Lung (tissue), 12 donors: ENCODE results near the gene PRKCA. TPM values are rescaled to one million over a fixed set of nuclear protein-coding genes. Genes with fewer than 3 reads are reported as not detected.

Source experiments
- ATAC-seq: fragments of 200-7000 bp; cut with Tn5 transposase; one replicate; pipeline ENCODE4 v1.9.1; 2020; ENCODE audit warnings: moderate number of reproducible peaks; ENCODE audit not compliant: insufficient read depth, low FRiP score
- DNase-seq, 3 donors: peaks; one replicate each; pipeline ENCODE4 v3.0.0-alpha.2; 2013 to 2017
- H3K27ac ChIP-seq, 2 donors: one replicate each; pipeline ENCODE4 v1.5.1; 2013; ENCODE audit warnings: mild to moderate bottlenecking in 2 of 2, moderate library complexity in 2 of 2, control low read depth in 1 of 2, inconsistent platforms in 1 of 2, low read depth in 1 of 2, low read length in 1 of 2
- H3K27me3 ChIP-seq, 3 donors: one replicate each; pipeline ENCODE4 v1.5.1; 2013; ENCODE audit warnings: low read length in 2 of 3; ENCODE audit not compliant: control insufficient read depth in 3 of 3, insufficient read depth in 3 of 3
- H3K36me3 ChIP-seq, 4 donors: one replicate each; pipeline ENCODE4 v1.5.1; 2013; ENCODE audit warnings: low read length in 4 of 4, mild to moderate bottlenecking in 1 of 4, moderate library complexity in 1 of 4; ENCODE audit not compliant: control insufficient read depth in 4 of 4, insufficient read depth in 4 of 4
- H3K4me1 ChIP-seq, 5 donors: one replicate each; pipeline ENCODE4 v1.5.1; 2013; ENCODE audit warnings: low read length in 5 of 5, mild to moderate bottlenecking in 2 of 5, moderate library complexity in 1 of 5; ENCODE audit not compliant: control insufficient read depth in 5 of 5, insufficient read depth in 5 of 5
- H3K4me3 ChIP-seq: one replicate; pipeline ENCODE4 v1.5.1; 2013; ENCODE audit warnings: mild to moderate bottlenecking, control low read depth, moderate library complexity
- H3K9ac ChIP-seq, 2 donors: one replicate each; pipeline ENCODE4 v1.5.1; 2013; ENCODE audit warnings: low read length in 2 of 2, control low read depth in 1 of 2; ENCODE audit not compliant: insufficient read depth in 1 of 2
- H3K9me3 ChIP-seq, 4 donors: one replicate each; pipeline ENCODE4 v1.5.1; 2013; ENCODE audit warnings: low read length in 3 of 4, mild to moderate bottlenecking in 1 of 4, moderate library complexity in 1 of 4; ENCODE audit not compliant: control insufficient read depth in 4 of 4, insufficient read depth in 3 of 4
- WGBS, 2 donors: extraction: QIAGEN DNeasy Blood & Tissue Kit; methylation state at CpG; one replicate each; pipeline ENCODE4 v1.1.7; 2013; 5-methylcytosine and 5-hydroxymethylcytosine counted together
- polyA plus RNA-seq, 2 donors: library from polyadenylated mRNA; stranded (reverse); fragments of 200-250 nt; gene quantifications; one replicate each; pipeline ENCODE4 v1.2.1, GENCODE V29; 2013
- total RNA-seq, 2 donors: library from RNA; depleted of rRNA in 1 of 2; stranded (reverse); fragments of >200 nt in 1 of 2; gene quantifications; one replicate each; pipeline ENCODE4 v1.2.1, GENCODE V29; 2014 to 2021
- TF ChIP-seq, protein P1 (sequence below): IDR thresholded peaks from 2 replicates; pipeline ENCODE4 v1.5.1; 2012; ENCODE audit warnings: mild to moderate bottlenecking; ENCODE audit errors: control extremely low read depth, extremely low read depth
- donor health status: control.
- donor health status: control.
- donor health status: Bipolar disorder and iron deficiency.
- donor health status: healthy.
- donor health status: DM: yes; HTN: yes; CAD: no.

Gene PRKCA
- total and polyA plus RNA-seq, 4 donors, result 3.4 to 34.8 (median 13.8) TPM

DNA sequence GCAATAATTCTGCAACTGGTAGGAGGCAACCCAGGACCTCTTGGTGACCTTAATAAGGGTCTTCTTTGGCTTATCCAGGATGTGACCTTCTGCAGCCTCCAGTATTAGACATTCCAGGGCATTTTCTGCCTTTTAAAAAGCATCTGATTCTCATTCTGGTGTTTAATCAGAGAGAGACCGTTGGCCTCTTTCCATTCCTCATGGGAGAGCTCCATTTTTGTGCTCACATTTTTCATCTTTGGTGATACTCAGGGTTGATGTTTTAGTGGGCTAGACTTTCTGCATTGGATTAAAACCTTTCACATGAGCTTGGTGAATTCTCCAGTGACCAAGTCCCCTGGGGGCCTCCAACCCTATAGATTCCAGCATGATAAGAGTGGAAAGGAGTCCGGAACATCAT is 382.3 kb downstream of the PRKCA start:
- TF ChIP-seq, protein P1, sequence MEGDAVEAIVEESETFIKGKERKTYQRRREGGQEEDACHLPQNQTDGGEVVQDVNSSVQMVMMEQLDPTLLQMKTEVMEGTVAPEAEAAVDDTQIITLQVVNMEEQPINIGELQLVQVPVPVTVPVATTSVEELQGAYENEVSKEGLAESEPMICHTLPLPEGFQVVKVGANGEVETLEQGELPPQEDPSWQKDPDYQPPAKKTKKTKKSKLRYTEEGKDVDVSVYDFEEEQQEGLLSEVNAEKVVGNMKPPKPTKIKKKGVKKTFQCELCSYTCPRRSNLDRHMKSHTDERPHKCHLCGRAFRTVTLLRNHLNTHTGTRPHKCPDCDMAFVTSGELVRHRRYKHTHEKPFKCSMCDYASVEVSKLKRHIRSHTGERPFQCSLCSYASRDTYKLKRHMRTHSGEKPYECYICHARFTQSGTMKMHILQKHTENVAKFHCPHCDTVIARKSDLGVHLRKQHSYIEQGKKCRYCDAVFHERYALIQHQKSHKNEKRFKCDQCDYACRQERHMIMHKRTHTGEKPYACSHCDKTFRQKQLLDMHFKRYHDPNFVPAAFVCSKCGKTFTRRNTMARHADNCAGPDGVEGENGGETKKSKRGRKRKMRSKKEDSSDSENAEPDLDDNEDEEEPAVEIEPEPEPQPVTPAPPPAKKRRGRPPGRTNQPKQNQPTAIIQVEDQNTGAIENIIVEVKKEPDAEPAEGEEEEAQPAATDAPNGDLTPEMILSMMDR, result no peak
- no peak for ATAC-seq
- Histone ChIP-seq H3K36me3 (peaks cover 0 to 10% (median 7%) of the 10 kb centered on the region in 4 donors), H3K27ac (no peak overlapping the region), H3K27me3 (peaks cover 0 to 2% (median 0%) of the 10 kb centered on the region in 3 donors), H3K9me3 (no peaks in the 10 kb centered on the region), H3K9ac (no peak overlapping the region), H3K4me3 (no peak overlapping the region), H3K4me1 (peaks cover 0 to 18% (median 5%) of the 10 kb centered on the region in 5 donors)
- DNase-seq, result no peak
- WGBS, 2 donors, result 86 to 96% methylated on average over 2 of the region's 2 CpGs

DNA sequence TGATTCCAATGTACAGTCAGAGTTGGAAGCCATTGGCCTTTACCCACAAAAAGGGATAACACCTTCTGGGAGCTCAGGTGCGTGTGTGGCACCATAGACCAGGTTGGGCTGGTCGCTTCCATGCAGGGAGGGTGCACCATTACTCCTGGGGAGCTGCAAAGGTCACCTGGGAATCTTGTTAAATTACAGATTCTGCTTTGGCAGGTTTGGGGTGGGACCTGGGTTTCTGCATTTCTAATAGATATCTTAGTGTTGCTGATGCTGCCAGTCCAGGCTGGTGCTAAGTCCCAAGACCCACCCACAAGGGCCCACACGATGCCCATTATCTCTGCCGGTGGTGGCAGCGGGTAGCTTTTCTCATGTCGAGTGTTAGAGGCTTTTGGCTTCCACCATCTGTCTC is 384.2 kb downstream of the PRKCA start:
- no peak overlapping the region for H3K27ac ChIP-seq
- no peak for DNase-seq

DNA sequence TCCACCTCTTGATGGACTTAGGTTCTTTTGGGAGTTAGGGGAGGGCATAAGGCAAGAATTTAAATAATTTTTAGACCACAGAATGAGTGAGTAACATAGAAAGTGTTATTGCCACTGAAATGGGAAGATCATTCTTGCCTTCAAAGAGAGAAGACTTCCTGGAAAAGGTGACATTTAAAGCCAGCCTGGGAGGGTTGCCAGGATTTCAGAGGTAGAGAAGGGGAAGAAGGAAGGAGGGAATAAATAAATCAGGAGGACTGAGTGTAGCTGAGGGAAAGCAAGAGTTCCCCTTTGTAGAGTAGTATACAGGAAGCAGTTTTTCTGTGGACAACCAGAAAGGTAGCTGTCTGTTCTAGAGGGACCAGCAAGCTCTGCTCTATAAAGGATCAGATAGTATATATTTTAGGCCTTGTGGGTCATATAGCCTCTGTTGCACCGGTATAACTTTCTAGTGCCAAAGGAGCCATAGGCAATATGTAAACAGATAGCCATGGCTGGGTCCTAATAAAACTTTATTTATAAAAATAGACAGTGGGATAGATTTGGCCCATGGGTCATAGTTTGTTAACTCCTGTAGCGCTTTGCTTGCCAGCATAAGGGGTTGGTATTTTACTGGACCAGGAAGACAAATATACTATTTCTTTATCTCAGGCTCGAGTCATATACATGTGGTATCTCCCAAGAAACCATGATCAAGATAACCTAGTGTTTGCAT is 385.3 kb downstream of the PRKCA start:
- TF ChIP-seq, protein P1, result no peak
- Histone ChIP-seq H3K9ac (no peak overlapping the region), H3K36me3 (peaks cover 0 to 10% (median 7%) of the 10 kb centered on the region in 4 donors), H3K9me3 (no peaks in the 10 kb centered on the region), H3K4me3 (no peak overlapping the region), H3K27me3 (peaks cover 0 to 2% (median 0%) of the 10 kb centered on the region in 3 donors), H3K27ac (no peak overlapping the region), H3K4me1 (peaks cover 0 to 21% (median 9%) of the 10 kb centered on the region in 5 donors)
- WGBS, 2 donors, result 95 to 96% methylated on average over 3 of the region's 3 CpGs
- ATAC-seq, result no peak
- DNase-seq, result no peak

More for the DNA sequence above, 384.2 kb downstream of the PRKCA start:
- TF ChIP-seq, protein P1, result no peak
- H3K36me3 ChIP-seq, result peaks cover 0 to 10% (median 7%) of the 10 kb centered on the region in 4 donors
- no peak overlapping the region for H3K4me3 ChIP-seq
- H3K9me3 ChIP-seq, result no peaks in the 10 kb centered on the region
- peaks cover 0 to 2% (median 0%) of the 10 kb centered on the region in 3 donors for H3K27me3 ChIP-seq
- peaks cover 0 to 21% (median 9%) of the 10 kb centered on the region in 5 donors for H3K4me1 ChIP-seq
- no peak for ATAC-seq
- H3K9ac ChIP-seq, result no peak overlapping the region
- 91 to 97% methylated on average over 6 of the region's 6 CpGs for WGBS, 2 donors
